ENCODE data around the gene NFATC4.

GRCh38 chr14:24401810-24402702 lies 34.1 kb downstream of the NFATC4 start:
- TF ChIP-seq POLR2AphosphoS5 (IDR thresholded peaks at IDR 0.05) (no peak), CTCF (IDR thresholded peaks at IDR 0.05) (no peak), EP300 (IDR thresholded peaks at IDR 0.05) (no peak), POLR2A (IDR thresholded peaks at IDR 0.05) (no peak)

Measured in sigmoid colon (tissue), 4 donors.